Measurements from ENCODE around the gene DACT1. TPM values are rescaled to one million over a fixed set of nuclear protein-coding genes. Genes with fewer than 3 reads are reported as not detected.

Gene DACT1
- total RNA-seq, 4 donors from 2014 or later, result 35.7 to 87.2 (median 65.9) TPM

DNA sequence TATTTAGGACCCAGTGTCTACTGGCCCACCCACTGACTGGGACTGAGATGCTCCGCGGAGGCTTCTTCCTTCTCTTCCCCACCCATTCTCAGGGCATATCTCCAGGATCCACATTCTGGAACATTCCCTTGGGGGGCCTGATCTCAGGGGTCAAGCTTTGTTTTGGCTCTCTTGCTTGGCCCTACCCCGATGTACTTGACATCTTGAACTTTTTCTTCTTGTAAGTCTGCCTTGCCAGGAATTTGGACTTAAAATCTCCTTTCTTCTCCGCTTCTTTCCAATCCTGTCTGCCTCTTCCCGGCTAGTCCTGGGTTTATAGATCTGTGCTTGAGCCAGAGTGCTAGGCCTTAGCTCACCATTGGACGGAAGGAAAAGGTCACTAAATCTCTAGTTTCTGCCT, 22.1 kb downstream of the DACT1 start:
- no peaks in the 10 kb centered on the region for H3K27me3 ChIP-seq
- DNase-seq (ENCODE audit: low spot score in 2 of 2), result peak; percentile 49 to 70
- peaks cover 0 to 40% (median 4%) of the 10 kb centered on the region in 4 donors for H3K4me1 ChIP-seq
- H3K36me3 ChIP-seq, result no peaks in the 10 kb centered on the region
- WGBS, 2 donors, result 45 to 53% methylated on average over 6 of the region's 6 CpGs
- peaks cover 0 to 9% (median 0%) of the 10 kb centered on the region in 4 donors for H3K9me3 ChIP-seq
- no peak overlapping the region for H3K4me3 ChIP-seq
- TF ChIP-seq POLR2A (IDR thresholded peaks at IDR 0.05) (no peak), CTCF (IDR thresholded peaks at IDR 0.05) (no peak), EP300 (IDR thresholded peaks at IDR 0.05) (peak in 1 of 2 donors; percentile 87)
- peak overlapping the region in 1 of 4 donors; percentile 73 for H3K27ac ChIP-seq

DNA sequence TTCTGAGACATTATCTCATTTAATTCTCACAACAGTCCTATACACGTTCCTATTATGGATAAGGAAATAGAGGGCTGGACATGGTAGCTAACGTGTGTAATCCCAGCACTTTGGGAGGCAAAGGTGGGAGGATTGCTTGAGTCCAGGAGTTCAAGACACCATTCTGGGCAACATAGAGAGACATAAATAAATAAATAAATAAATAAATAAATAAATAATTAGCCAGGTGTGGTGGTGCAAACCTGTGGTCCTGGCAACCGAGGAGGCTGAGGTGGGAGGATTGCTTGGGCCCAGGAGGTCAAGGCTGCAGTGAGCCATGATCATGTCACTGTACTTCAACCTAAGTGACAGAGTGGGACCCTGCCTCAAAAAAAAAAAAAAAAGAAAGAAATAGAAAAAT, 22.6 kb downstream of the DACT1 start:
- no peak for DNase-seq (ENCODE audit: low spot score in 2 of 2)
- Histone ChIP-seq H3K27ac (peak overlapping the region in 1 of 4 donors; percentile 73), H3K4me1 (peaks cover 0 to 40% (median 4%) of the 10 kb centered on the region in 4 donors), H3K36me3 (no peaks in the 10 kb centered on the region), H3K4me3 (no peak overlapping the region), H3K9me3 (peaks cover 0 to 3% (median 0%) of the 10 kb centered on the region in 4 donors), H3K27me3 (no peaks in the 10 kb centered on the region)
- TF ChIP-seq POLR2A (IDR thresholded peaks at IDR 0.05) (no peak), EP300 (IDR thresholded peaks at IDR 0.05) (no peak), CTCF (IDR thresholded peaks at IDR 0.05) (no peak)
- whole genome bisulfite sequencing, 2 donors, result 77 to 80% methylated on average over 3 of the region's 3 CpGs

DNA sequence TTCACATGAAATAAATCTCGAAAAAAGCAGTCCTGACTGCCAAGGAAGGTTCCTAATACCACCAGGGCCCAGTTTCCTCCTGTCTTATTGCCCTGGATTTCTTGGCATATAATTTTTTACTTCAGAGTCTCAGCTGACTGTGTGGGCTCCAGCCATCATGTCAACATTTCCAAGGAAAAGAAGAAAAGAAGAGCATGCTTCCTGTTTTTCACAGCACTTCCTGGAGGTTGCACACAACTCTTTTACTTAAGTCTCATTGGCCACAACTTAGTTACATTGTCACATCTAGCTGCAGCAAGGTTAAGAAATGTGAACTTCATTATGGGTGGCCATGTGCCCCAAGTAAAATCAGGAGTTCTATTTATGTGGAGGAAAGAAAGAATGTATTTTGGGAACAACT, 24.3 kb downstream of the DACT1 start:
- WGBS, 2 donors, result 68 to 83% methylated on average over 1 of the region's 1 CpG
- Histone ChIP-seq H3K27me3 (no peaks in the 10 kb centered on the region), H3K36me3 (no peaks in the 10 kb centered on the region), H3K9me3 (no peaks in the 10 kb centered on the region), H3K27ac (peak overlapping the region in 1 of 4 donors; percentile 47), H3K4me3 (no peak overlapping the region), H3K4me1 (peaks cover 0 to 40% (median 4%) of the 10 kb centered on the region in 4 donors)
- TF ChIP-seq CTCF (IDR thresholded peaks at IDR 0.05) (no peak), EP300 (IDR thresholded peaks at IDR 0.05) (no peak), POLR2A (IDR thresholded peaks at IDR 0.05) (no peak)
- no peak for DNase-seq (ENCODE audit: low spot score in 2 of 2)

DNA sequence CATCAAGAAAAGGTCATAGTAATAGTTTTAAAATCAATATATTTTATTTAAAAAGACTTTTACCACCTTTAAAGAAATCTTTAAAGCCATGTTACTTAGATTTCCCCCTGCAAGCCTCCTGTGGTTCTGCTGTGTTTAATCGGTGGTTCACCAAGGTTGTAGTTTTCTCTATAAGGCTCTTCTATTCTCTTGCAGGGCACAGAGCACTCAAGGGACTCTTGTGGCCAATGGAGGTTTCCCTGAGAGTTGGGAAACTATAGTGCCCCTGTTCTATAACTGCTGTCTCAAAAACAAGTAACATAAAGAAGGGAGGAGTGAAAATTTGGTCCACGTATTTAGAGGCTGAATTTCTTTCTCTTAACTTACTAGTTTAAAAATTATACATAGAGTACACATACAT, 25.0 kb downstream of the DACT1 start:
- WGBS, 2 donors, result 73 to 77% methylated on average over 2 of the region's 2 CpGs
- no peak overlapping the region for H3K4me3 ChIP-seq
- no peak for DNase-seq (ENCODE audit: low spot score in 2 of 2)
- H3K4me1 ChIP-seq, result peaks cover 0 to 40% (median 4%) of the 10 kb centered on the region in 4 donors
- no peaks in the 10 kb centered on the region for H3K36me3 ChIP-seq
- no peaks in the 10 kb centered on the region for H3K27me3 ChIP-seq
- no peak overlapping the region for H3K27ac ChIP-seq
- no peak for TF ChIP-seq POLR2A (IDR thresholded peaks at IDR 0.05)
- no peak for TF ChIP-seq CTCF (IDR thresholded peaks at IDR 0.05)
- no peak for TF ChIP-seq EP300 (IDR thresholded peaks at IDR 0.05)
- H3K9me3 ChIP-seq, result no peaks in the 10 kb centered on the region

GRCh38 chr14:58663494-58664111, 25.8 kb downstream of the DACT1 start:
- Histone ChIP-seq H3K9me3 (no peaks in the 10 kb centered on the region), H3K27me3 (no peaks in the 10 kb centered on the region), H3K27ac (peak overlapping the region in 2 of 4 donors; percentile 7 to 70), H3K4me1 (peaks cover 0 to 40% (median 4%) of the 10 kb centered on the region in 4 donors), H3K36me3 (no peaks in the 10 kb centered on the region), H3K4me3 (no peak overlapping the region)
- DNase-seq (ENCODE audit: low spot score in 2 of 2), result no peak
- 9 to 18% methylated on average over 2 of the region's 2 CpGs for WGBS, 2 donors
- TF ChIP-seq CTCF (IDR thresholded peaks at IDR 0.05), result no peak
- TF ChIP-seq POLR2A (IDR thresholded peaks at IDR 0.05), result no peak
- TF ChIP-seq EP300 (IDR thresholded peaks at IDR 0.05), result peak in 1 of 2 donors; percentile 54

Data from tibial nerve (tissue), 4 donors.